GM19463 (cell line): ENCODE measurements around the gene NPSR1.
A peak's percentile ranks its signal among the peaks of the same experiment; 100 is the strongest.

ENCODE experiments used
- ATAC-seq: cut with Tn5 transposase; IDR thresholded peaks from one replicate; pipeline ENCODE4 v1.9.1; 2021; ENCODE audit warnings: mild to moderate bottlenecking, moderate library complexity; ENCODE audit not compliant: unreplicated experiment

The NPSR1 gene

DNA sequence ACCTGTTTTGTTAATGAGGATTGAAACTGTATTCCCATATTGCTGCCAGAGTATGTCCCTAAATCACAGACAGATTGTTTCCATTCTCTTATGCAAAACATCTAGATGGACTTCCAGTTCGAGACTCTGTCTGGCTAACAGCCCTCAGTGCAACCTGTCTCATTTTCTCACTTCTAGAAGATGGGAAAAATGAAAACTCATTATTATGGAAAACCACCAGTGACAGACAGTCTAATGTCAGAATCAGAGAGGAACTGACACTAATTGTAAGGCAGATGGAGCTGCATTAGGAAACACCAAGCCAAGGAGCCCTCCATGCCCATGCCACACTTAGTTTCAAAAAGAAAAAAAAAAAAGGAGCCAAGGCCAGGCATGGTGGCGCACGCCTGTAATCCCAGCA lies 61.6 kb downstream of the NPSR1 start:
- ATAC-seq, result no peak

DNA sequence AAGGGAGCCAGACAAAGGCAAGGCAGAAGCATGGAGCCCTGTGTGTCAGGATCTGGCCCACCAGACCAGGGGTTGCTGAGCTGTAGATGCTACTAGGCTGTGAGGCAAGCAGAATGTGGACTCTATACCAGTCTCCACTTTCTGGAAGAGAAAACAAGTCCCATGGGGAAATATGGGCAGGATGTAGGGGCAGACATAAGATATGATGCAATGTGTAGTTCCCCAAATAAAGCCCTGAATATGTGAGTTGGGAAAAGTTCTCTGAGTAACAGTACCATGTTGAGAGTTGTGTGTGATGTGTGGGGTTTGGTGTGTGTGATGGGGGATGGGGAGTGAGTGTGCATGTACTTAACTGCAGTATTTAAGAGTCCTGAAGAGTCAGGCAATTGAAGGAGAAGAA lies 62.3 kb downstream of the NPSR1 start:
- ATAC-seq, result no peak

DNA sequence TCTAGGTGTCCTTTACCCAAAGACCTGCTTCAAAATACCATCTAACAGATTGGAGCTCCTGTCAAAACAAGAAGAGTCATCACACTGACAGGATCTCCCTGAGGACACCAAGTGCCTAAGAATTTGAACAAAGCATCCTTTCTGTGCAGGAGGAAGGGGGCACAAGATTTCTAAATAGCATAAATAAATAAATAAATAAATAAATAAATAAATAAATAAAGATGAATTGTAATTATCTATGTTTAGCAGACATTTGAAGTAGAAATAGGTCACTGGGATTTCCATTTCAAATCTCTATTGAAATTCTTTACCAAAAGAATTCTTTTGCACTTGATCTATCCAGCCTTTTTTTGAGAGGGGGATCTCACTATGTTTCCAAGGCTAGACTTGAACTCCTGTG lies 65.3 kb downstream of the NPSR1 start:
- no peak for ATAC-seq

DNA sequence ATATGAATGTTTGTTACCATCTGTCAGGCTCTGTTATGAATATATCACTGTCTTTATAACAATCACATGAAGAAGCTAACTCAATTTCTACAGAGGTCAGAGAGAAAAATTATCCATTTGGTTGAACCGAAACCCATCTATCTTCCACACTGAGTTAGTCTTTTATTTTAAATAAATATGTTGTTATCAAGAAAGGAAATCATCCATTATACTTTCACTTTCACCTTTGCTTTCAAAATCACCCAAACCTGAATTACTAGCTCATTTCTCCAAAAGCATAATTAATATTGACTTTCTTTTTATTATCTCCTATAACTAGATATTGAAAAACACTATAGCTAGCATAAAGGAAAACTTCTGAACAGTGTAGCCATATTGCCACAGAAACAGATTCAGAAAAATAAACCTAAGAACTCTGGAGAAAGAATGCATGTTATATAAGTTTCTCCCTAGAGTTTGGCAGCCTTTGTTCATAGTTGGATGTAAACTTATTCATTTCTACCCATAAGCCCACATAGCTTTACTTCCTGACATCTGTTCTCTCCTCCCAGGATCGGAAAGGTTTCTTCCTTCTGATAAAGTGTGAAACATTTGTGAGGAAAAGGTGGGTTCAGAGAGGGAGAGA lies 66.0 kb downstream of the NPSR1 start:
- no peak for ATAC-seq

DNA sequence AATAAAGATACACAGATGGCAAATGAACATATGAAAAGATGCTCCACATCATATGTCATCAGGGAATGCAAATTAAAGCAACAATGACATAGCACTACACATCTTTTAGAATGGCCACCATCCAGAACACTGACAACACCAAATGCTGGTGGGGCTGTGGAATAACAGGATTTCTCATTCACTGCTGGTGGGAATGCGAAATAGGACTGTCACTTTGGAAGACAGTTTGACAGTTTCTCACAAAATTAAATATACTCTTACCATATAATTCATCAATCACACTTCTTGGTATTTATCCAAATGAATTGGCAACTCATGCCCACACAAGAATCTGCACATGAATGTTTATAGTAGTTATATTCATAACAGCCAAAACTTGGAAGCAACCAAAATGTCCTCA lies 68.2 kb downstream of the NPSR1 start:
- ATAC-seq, result no peak

DNA sequence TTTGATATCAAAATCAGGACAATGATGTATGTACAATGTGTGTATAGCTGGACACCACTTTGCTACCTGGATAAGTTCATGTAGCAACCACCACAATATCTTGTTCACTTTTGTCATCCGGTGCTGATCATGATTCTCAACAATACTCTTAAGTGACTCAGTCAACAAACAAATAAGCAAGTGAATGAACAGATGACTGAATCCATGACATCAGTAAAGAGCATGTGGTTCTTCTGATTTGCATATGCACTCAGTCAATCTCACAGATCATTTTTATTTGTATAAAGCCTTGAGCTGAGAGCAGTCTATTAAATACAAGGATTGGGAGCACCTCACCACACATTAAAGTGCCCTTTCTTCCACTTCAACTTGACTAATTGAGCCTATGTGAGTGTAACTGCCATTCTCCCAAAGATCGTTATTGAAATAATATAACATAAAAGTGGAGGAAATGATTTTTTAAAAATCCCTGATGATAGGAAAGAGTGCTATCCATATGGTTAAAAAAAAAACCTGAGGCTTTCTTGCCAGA lies 69.5 kb downstream of the NPSR1 start:
- ATAC-seq, result peak; percentile 47

DNA sequence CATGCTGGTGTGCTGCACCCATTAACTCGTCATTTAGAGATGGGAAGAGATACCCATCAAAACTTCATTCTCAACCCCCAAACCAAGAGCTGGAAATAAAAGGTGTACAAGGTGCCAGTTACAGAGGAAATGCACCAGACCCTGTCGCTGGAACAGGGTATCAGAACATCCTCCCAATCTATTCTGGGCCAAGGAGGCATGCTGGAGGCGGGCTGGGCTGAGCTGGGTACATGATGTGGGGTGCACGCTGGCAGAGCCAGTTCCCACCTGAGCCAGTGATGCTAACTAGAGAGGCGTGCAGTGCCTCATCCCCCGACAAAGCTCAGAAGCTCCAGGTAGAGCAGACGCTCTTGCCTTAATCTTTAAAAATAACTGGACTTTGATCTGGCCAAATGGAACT lies 70.1 kb downstream of the NPSR1 start:
- no peak for ATAC-seq

DNA sequence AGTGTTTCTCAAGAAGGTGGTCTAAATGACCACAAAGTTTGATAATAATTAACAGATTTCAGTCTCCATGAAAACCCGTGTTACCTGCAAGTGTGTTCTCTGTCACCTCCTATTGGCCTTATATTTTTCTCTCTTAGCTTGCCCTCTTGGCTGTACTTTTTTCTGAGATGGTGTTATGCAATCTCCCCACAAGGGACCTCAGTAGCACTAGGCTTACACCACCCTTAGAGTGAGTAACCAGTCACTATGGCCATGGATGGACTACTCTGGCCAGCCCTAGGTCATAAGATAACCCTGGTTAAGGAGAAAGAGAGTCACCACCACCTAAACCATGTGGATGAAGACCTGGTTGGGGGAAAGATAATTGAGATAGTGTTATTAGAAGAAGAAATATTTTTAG lies 76.8 kb downstream of the NPSR1 start:
- ATAC-seq, result peak; percentile 36

DNA sequence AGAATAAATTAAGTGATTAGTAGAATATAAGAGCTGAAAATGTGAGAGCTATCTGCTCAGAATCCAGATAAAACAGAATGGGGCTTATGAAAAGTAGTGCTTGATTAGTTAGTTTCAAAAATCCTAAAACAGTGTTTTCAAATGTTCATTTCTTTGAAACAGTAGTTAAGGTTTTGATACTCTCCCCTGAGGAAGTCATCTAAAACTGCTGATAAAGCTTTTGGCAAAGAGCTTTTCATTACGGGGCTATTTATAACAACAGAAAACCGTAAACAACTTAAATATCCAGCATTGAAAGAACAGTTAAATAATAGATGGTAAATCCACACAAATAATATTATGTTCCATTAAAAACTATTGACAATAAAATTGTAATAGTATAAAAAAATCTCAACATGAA lies 77.5 kb downstream of the NPSR1 start:
- no peak for ATAC-seq

DNA sequence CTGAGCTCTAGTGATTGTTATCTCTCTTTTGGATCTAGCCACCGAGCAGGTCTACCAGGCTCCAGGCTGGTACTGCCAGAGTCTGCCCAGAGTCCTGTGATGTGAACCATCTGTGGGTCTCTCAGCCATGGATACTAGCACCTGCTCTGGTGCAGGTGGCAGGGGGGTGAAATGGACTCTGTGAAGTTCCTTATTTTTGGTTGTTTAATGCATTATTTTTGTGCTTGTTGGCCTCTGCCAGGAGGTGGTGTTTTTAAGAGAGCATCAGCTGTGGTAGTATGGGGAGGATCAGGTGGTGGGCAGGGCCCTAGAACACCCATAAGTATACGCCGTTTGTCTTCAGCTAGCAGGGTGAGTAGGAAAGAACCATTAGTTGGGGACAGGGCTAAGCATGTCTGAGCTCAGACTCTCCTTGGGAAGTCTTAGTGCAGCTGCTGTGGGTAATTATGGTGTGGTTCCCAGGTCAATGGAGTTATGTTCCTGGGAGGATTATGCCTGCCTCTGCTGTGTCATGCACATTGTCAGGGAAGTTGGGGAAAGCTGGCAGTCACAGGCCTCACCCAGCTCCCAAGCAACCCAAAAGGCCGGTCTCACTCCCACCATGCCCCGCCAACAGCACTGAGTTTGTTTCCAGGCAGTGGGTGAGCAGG lies 81.8 kb downstream of the NPSR1 start:
- ATAC-seq, result no peak

DNA sequence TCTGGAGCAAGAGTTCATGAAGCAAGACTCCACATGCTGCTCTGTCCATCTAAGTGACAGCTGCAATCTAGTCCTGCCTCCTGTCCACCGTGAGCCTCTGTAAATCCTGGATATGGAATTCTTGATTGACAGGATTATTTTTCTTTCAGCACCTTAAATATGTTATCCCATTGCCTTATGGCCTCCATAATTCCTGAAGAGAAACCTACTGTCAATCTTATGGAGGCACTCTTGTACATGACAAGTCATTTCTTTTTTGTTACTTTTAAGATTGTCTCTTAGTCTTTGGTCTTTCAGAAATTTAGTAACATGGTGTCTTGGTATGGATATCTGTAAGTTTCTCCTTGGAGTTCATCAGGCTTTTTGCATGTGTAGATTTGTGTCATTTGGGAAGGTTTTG lies 82.8 kb downstream of the NPSR1 start:
- no peak for ATAC-seq

DNA sequence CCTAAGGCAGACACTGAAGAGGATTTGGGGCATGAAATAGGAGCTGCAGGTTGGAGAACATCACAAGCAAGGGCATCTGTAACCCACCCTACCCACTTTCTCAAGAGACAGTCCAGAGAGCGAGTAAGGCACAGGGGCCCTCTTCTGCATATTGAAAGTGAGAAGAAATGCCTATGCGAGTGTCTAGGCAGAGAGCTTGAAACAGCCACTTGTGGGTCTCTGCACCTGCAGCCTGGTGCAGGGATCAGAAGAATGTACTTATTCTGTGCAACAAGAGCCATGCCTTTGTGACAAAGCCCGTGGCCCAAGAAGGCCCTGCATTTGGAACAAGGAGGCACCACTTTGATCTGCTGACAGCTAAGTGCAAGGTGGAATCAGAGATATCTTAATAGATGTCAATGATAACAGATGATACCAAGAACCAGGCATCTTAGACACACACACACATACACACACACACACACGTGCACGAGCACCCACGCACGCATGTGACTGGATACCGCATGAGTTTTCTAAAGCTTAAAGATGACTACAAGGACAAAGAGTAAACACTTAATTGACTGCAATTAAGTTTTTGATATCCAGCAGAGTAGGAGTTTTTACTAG lies 89.3 kb downstream of the NPSR1 start:
- peak; percentile 46 for ATAC-seq

DNA sequence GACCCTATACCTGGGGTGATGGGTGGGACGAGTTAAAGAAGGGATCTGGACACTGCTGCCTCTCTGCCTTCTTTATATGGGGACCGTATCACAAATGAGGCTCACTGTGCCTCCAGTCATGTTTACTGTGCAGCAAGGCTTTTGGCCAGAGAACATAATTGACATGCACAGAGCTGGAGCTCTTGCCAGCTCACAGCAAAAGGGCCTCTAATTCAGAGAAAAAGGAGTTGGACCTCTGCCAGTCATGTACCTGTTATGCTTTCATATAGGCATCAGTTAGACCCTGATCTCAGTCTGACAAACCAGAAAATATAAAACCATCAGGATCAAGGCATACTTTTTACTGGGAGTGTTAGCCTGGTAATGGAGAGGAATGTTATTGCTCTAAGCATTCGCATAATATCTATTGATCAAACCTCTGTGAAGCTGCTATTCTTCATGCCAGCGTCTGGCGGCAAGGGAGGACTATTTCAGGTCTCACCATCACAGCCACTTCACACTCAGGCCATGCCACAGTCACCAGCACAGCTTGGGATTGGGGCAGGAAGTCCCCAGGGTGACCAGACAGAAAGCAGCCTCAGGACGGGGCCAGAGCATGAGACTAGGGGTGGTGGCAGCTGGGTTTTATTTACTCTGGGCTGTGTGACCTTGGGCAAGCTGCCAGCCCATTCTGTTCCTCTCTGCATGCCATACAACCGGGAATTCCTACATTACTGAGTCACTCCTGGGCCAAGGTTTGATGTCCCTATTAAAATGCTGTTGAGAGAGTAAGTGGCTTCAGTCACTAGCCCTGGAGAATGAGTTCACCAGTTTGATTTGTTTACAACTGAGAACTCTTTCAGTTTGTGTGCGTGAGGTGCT lies 90.1 kb downstream of the NPSR1 start:
- peak; percentile 48 for ATAC-seq

DNA sequence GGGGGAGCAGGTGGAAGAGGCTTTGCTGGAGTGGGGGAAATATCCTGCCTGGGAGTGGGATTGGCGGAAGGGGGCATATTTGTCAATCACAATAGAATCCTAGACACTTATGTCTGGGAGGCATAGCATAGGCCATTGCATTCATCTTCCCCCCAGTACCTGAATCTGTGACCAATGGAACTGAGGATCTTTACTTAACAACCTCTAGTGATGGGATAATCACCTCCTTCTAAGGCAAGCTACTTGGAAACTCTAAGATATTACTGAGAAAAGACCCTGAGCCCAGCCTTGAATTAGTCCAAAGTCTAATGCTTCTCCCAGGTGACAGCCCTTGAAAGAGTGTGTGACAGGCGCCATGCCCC lies 90.7 kb downstream of the NPSR1 start:
- ATAC-seq, result no peak

DNA sequence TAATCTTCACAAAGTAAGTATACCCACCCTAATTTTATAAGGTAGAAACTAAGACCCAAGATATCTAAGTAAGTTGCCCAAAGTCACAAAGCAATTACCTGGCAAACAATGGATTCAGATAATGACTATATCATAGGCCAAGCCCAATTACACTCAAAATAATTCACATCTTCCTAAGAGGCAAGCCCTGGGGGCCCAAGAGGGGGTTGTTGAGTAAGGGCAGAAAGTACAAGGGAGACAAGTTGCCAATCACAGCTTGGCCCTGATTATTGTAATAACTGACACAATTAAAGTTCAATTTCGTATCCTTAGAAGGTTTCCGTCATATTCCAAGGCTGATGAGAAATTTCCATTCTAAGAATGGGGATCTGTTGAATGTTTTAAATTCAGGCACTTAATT lies 91.4 kb downstream of the NPSR1 start:
- no peak for ATAC-seq

DNA sequence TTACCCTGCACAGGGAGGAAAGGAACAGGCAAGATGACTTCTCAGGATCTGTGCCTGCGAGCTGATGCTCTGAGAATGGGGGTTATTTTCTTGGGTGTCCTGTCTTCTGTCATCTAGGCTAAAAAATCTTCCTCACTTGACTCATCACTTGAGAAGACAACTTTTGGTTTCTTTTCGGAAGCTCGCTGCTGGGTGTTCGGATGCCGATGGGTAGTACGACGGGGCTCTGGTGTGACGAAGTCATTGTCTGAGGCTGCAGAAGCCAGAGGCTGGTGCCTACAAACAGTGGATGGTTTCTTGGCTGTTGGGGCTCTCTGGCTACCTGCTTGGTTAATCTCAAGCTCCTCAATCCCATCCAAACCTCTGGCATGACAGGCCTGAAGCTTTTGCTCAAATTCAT lies 92.2 kb downstream of the NPSR1 start:
- no peak for ATAC-seq

DNA sequence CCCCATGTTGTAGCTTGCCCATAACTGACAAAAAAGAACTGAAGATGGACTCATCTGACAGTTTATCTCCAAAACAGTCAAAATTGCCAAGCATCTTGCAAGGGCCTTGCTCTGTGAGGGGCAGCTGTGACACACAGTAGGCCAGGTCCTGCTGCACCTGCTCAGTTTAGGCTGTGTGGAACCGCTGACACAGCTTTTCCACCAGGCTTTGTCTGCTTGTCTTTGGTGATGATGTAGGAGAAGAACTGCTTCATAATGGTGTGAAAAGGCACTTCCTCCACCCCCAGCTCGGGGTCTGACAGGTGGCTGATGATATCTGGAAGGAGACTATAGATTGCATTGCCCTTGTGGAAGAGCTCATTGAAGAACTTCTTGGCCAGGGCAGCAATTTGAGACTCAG lies 92.6 kb downstream of the NPSR1 start:
- no peak for ATAC-seq

DNA sequence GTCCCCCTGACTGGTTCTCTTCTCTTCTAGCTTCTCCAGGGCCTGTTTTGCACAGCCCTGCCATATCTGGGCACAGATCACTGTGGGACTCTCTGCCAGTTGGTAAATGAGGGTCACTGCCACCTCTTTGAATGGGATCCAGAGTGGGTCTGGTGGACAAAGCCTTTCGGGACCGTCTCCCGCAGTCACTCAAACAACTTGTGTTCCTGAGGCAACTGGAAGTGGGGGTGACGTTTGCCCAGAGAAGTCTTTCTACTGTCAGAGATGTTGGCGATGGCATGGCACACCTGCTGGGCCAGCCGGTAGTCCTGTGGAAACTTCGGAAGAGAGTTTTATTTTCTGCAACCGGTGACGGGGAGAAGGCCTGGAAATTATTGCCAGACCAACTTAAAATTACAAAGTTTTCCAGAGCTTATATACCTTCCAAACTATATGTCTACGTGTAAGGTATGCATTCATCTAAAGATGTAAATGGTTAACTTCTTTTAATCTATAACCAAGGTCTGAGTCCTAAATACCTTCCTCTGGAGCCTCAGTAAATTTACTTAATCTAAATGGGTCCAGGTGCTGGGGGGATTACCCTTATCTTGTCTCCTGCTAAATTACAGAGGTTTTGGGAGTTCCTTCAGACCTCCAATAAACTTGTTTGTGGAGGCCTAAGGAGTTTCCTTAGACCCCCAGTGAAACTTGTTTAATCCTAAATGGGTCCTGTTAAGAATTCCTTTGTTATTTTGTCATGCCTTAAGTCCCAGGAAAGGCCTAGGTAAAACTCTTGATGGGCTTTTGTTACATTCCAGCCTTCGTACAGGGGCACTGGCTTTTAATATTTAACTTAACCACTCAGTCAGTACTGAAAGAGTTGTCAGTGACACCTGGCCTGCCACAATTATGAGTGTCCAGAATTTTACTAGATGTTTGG lies 94.0 kb downstream of the NPSR1 start:
- ATAC-seq, result no peak

DNA sequence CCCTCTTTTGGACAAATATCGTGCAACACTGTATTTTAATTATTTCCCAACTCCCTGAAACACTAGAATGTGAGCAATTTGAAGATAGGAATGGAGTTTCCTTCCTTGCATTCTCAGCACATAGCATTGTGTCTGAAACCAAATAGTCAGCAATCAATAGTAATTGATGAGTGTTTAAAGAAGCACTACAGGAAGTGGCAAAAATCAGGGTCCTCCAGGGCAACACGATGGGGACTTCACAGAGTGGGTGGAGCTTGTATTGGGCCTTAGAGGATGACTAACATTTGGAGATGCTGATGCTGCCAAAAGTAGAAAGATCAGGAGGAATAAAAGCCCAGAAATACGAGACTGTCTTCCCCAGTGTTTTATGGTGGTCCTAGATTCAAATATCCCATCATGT lies 94.9 kb downstream of the NPSR1 start:
- peak; percentile 32 for ATAC-seq

DNA sequence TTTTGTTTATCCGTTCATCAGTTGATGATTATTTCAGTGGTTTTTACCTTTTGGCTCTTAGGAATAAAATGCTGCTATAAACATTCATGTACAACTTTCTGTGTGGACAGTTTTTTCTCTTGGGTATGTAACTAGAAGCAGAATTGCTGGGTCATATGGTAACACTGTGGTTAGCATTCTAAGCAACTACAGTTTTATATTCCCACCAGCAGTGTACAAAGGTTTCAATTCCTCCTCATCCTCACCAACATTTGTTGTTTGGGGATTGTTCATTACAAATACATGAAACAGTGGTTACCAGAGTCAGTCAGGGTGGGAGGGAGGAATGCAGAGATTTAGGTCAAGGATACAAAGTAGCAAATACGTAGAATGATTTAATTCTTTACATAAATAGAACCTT lies 97.0 kb downstream of the NPSR1 start:
- ATAC-seq, result peak; percentile 35
